ENCODE measurements around the gene TTC13.

DNA sequence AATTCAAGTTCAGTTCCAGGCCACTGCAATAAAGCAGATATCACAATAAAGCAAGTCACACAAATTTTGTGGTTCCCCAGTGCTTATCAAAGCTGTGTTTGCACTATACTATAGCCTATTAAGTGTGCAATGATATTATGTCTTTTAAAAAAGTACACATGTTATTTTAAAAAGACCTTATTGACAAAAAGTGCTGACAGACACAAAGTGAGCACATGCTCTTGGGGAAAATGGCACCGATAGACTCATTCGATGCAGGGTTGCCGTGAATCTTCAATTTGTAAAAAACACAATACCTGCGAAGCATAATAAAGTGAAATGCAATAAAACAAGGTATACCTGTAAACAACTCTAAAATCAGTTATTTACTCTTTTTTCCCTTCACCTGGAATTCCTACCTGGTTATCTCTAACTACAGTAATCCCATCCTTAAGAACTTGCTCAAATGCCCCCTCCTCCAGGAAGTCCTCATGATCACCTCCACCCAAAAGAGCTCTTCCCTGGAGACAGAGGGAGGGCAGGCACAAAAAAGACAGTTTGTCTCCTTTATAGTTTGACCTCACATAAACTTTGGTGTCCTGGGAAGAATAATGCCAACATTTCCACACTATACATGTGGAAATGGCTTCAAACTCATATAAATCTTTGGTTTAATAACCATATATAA, 100.6 kb downstream of the TTC13 start:
- TF ChIP-seq, protein P1, sequence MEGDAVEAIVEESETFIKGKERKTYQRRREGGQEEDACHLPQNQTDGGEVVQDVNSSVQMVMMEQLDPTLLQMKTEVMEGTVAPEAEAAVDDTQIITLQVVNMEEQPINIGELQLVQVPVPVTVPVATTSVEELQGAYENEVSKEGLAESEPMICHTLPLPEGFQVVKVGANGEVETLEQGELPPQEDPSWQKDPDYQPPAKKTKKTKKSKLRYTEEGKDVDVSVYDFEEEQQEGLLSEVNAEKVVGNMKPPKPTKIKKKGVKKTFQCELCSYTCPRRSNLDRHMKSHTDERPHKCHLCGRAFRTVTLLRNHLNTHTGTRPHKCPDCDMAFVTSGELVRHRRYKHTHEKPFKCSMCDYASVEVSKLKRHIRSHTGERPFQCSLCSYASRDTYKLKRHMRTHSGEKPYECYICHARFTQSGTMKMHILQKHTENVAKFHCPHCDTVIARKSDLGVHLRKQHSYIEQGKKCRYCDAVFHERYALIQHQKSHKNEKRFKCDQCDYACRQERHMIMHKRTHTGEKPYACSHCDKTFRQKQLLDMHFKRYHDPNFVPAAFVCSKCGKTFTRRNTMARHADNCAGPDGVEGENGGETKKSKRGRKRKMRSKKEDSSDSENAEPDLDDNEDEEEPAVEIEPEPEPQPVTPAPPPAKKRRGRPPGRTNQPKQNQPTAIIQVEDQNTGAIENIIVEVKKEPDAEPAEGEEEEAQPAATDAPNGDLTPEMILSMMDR (IDR thresholded peaks at IDR 0.05) = no peak
- TF ChIP-seq EZH2 (IDR thresholded peaks at IDR 0.05) = no peak
